GM19351 (cell line): ENCODE data around the gene PTPN5.
A peak's percentile ranks its signal among the peaks of the same experiment; 100 is the strongest.

Experiments used
- ATAC-seq: cut with Tn5 transposase; IDR thresholded peaks from one replicate; pipeline ENCODE4 v1.9.1; 2021; ENCODE audit warnings: mild to moderate bottlenecking, moderate library complexity; ENCODE audit not compliant: unreplicated experiment

Gene PTPN5

DNA sequence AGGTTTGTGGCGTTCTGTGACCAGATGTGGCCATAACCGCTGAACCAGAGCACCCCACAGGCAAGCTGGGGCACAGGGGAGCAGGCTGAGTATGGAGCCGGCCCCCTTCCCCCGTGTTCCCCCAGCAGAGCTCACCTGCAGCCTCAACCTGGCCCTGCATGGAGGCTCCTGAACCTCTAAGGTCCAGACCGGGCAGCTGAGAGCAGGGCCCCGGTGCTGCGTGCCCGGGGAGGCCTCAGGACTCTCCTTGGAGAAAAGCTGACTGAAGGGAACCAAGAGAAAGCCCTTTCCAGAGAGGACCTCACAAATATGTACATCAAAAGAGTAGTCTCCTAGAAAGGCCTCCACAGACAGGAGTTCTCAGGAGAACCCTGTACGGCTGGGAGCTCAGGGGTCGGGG, 48.2 kb downstream of the PTPN5 start:
- no peak for ATAC-seq

DNA sequence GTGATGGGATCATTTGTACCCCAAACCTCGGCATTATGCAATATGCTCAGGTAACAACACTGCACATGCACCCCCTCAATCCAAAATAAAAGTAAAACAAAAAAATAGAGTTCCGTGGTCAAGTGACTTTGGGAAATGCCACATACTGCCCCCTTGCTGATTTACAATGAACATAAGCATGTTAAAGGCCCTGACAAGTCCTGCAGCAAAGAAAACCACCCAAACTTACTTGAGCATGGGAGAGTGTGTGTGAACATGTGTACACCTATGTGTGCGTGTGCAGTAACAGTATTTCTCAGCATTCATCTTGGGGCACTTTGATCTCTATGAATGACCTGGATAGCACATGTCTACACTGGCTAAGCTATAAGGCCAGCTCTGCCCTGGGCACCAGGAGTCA, 49.8 kb downstream of the PTPN5 start:
- no peak for ATAC-seq

DNA sequence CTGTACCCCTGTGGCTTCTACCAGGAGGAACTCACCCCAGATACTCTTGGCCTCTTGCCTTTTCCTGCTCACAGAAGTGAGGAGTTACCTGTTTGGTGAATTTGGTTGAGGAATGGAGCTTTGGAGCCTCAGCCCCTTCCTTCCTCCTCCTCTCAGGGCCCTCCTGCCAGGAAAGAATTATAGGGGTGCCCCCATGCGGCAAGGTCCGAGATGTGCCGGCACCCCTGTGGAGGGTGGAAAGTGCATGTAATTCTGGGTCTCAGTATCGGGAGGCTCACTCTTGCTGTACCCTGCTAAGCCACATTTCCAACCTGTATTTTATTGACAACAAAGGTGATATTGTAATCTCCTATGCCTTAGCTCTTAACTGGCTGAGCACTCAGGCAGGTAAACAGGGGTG, 51.9 kb downstream of the PTPN5 start:
- ATAC-seq: no peak

DNA sequence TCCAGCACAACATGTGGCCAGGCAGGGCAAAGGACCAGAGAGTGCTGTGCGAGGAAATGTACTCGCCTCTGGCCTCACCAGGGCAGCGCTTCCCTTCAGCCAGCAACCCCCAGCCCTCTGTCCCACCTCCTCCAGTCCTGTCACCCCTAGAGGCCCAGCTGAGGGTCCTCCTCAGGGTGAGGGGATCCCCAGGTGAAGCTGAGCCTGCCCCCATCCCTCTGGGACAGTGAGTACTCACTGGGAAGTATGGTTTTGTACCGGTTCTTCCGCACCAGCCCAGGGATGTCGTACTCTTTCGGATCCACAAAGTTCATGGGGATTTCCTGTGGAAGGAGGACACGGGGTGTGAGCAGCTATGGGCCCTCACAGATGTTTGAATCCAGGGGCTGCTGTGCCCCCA, 54.0 kb downstream of the PTPN5 start:
- ATAC-seq: no peak

DNA sequence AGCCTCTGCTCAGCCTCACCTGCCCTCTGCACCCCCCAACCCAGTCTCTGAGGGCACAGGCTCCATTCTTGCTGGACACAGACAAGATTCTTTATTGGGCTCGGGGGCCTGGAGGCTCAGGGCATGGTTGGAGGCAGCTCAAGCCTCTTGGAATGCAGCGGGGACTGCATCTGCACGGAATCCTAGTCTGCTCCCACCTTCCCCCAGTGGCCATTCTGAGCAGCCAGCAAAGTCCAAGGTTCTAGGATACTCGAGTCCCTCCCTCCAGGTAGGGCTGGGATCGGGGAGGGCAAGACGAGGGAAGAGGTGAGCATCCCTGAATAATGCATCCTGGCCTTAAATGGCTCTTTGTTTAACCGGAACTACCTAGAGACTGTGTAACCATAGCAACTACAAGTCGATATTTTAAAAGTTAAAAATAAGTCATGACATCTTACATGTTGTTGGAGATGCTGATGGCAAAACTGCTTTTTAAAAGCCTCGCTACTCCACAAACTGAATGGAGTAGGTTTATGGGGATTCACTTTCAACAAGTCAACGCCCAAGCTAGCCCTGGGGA, 54.9 kb downstream of the PTPN5 start:
- no peak for ATAC-seq

DNA sequence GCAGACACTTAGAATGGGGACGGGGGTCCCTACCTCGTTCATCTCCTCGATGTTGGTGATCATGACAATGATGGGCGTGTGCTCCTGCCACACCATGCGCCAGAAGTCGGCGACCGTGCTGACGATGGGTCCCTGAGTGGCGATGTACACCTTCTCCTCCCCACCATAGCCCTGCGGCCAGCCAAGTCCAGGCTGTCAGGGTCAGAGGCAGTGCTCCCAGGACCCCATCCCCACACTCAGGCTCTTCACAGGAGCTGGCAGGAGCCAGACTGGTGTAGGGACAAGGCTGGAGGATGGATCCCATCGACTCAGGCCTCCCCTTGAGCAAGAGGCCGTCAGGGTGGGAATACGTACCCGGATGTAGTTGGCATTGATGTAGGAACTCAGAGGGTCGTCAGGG, 58.4 kb downstream of the PTPN5 start:
- ATAC-seq: no peak

DNA sequence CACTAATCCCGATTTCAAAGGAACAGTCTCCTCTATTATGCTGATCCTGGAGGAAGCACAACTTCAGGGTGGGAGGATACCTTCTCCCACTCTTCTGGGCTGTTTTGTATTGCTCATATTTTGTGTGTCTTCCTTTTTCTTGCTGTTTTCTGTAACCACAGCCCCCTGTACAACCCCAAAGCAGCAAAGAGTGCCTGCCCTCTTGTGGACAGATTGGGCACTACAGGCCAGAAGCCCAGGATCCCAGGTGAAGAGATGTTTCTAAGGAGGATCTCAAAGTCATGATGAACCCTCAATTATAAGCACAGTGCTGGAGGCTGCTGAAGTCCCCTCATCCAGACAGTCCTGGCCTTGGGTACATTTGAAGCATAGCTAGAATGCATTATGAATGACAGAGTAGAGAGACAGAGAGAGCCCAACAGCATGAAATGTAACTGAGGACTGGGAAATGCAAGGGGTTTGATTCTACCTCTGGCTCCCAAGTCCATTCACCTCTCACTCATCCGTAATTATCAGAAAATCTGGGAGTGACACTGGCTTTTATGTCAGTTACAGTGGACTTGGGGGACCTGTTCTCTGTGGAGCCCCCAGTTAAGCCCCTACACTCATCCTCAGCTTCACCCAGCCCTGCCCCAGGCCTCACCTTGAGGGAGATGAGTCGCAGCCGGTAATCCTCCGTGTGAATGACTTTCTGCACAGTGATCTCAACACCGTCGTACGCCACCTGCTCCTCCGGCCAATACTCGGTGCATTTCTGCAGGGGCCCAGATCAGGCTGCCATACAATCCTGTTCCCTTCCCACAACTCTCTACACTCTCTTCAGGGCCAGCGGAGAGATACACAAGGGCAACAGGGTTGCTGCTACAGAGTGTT, 59.4 kb downstream of the PTPN5 start:
- peak; percentile 70 for ATAC-seq

DNA sequence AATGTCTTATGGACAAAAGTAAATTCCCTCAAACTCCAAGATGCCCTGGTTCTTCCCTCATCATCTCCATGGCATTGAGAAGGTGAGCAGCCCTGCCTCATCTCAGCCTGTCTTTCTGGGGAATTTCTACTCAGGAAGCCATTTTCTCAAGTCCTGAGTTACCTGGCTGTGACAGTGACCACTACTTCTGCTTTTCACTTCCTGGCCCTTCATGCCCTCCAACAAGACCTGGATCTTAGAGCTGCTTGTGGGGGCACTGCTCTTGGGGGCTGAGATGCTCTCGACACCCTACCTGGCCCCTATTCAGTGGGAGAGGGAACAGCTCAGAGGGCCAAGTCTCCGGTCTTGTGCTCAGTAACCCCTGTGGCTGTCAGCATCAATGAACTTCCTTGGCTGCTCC, 60.2 kb downstream of the PTPN5 start:
- ATAC-seq: peak; percentile 35

DNA sequence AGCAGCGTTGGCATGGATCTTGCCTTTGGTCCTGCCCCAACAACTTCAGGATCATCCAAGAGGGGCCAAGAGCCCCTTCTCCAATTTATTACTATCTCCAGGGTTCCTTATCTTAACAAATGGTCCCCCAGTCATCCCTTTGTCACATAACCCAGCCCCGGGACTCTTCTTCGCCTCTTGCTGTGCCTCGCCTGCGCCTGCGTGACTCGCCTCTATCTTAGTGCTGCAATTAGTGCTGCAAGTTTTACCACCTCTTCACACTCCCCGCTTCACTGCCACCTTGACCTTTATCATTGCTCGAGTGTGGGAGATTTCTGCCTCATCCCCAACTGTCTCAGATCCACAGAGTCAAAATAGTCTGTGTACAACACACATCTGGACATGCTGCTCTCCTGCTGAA, 61.6 kb downstream of the PTPN5 start:
- ATAC-seq: no peak

DNA sequence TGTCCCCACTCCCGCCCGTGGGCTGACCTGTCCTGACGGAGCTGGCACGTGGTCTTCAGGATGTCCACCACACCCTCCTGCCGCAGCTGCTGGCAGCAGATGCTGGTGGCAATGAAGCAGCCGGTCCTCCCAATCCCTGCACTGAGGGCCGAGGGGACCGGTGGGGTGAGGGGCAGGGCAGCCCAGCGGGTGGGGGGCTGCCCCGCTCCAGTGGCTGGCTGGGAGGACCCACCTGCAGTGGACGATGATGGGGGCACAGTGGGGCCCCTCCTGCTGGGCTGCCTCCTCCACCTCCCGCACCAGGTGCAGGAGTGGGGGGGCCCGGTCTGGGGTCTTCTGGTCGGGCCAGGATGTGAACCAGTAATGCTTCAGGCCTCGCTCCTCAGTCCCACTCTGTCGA, 62.2 kb downstream of the PTPN5 start:
- ATAC-seq: no peak

DNA sequence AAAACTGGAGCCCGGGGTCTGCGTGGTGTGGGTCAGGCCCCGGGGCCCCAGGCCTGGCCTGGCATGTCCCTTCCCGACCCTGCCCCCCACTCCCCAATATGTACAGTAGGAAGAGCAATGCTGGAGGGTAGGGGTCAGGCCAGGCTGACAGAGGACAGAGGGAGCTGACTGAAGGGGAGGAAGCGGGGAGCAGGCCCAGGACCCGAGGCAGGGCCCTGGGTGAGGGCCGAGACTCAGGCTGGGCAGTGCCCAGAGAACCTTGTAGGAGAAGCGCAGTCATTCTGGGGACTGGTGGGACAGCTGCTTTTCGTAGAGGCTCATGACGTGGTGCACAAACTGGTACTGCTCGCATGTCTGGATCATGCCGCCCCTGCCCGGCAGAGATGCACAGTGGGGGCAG, 62.9 kb downstream of the PTPN5 start:
- no peak for ATAC-seq

DNA sequence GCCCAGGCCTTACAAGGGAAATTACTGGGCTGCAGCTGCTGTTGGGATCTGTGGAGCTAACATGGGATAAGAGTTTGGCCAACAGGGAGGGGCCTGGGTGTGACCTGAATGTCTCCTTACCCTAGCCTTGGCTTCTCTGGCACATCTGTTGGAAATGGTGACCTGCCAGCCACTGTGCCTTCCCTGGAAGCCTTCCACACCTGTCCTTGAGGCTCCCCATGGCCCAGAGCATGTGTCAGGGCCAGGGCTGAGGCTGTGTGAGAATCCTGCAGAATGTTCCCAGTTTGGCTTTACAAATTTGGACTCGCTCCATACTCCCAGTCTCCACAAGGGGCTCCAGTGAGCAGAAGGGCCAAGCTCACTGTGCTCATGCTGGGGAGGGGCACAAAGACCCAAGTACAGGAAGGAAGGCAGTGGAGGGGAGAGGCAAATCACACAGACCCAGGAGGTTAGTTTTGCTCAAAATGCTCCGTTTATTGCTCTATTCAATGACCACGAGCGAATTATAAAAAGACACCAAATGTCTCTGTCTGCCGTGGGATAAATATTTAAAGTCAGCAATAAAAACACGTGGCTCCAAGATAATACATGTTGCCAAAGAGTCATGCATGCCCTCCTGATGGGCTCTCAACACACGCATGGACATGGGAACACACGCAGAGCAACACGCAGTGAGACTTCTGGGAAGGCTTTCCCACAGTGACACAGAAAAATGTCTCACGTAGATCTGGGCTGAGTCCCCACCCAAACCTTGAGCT, 63.9 kb downstream of the PTPN5 start:
- ATAC-seq: peak; percentile 54

DNA sequence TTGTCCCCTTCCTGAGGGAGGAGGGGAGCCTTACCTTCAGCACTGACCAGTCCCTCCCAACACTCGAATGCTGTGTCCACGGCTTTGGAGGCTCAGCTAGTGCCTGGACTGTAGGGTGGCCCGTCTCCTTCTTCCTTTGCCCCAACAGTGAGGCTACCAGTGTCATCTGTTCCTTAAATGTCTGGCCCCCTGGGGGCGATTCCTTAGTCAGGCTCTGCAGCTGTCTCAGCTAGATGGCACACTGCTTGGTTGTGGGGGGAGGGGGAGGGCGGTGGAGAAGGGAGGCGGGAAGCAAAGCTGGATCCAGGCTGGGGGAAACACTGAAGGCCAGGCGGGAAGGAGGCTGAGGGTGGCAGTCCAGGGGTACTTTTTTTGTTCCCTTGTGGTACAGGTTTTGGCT, 65.6 kb downstream of the PTPN5 start, which contains the start of gene IGSF22:
TSS of gene IGSF22 (minus strand) at position 149 of the 400 bp plus-strand sequence. CDS start 1,952 bp downstream, outside the sequence.
- no peak for ATAC-seq

DNA sequence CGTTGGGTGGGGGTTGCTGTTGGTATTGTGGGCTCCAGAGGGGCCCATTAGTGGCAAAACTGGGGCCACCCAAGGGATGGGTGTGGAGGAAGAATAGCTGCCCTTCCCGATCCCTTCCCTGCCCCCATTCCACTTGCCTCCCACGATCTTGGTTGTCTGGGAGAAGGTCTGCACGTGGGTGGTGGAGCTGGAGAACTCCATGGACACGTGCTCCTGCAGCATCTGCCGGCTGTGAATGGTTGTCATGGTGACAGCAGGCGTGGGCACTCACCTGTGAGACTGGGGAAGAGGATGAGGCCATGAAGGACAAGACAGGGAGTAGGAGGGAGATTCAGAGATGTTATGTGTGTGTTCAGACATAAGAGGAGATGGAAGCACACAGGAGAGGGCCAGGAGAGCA, 67.6 kb downstream of the PTPN5 start:
- no peak for ATAC-seq

DNA sequence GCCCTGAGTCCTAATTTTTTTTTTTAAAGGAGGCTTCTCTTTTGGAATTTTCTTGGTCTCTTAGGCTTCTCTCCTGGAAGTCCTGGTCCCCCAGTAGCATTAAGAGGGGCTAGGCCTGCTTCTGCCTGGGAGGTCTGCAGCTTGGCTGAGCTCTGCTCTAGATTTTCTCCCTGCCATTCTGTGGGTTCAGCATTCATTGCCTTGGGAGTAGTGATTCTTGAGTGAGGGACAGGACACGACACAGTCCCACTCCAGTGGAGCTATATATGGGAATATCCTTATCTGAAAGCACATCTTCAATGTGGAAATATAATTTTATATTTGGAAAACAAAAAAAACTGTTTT, 69.3 kb downstream of the PTPN5 start:
- ATAC-seq: peak; percentile 20

DNA sequence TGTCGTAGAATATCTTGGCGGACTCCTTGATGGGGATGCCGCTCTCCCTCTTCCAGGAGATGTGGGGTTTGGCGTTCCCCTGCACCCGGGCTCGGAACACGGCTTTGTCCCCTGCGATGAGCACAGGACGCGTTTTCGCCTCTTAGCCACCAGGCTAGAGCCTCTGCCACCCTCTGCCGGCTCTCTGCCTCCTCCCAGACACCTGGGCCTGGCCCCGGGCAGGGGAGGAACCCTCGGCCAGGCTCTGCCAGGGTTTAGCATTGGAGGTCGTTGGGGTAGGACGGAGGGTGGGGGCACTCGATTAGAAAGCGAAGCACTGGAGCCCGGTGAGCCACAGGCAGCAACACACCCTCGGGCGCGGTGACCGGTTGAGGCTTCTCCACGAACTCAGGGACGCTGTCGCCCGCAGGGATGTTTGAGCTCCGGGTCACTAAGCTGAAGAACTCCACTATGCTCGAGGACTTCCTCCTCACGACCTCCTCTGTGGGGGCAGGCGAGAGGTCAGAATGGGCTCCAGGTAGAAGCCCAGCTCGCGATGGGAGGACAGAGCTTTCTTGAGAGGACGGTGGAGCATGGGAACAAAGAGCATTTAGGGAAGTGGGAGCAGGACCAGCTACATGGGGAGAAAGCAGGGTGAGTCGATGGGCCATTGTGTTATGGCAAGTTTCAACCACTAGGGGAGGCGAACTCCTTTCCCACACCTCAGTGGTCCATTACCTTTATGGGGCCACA, 69.9 kb downstream of the PTPN5 start:
- ATAC-seq: peak; percentile 71

DNA sequence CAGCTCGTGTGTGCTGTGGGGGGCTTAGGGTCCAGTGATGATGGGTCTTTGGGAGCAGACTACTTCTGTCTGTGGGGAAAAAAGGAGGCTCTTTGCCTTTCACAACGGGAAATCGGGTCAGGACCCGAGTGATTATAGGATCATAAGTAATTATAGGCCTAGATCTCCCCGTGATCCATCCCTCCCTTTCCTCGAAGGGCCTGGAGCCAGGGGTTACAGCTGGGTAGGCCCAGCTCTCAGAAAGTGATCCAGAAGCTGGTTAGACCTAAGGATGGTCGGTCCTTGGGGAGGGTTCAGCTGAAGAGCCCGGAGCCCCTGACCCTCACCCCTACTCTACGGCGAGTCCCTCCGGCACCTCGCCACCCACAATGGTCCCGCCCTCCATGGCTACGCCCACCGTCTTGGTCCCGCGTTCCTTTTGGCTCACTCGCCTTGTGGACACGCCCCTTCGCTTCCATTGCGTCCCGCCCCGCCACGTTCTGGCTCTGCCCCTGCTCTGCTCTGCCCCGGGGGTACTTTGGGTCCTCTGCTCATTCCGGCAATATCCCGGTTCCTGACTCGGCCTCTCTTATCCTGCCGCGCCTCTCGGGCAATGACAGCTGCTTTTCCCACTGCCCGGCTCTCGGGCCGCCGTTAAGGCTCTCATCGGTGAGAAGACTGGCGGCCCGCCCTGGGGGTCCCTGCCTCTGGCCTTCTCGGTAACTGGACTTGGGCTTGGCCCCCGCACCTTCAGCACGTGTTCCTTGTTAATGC, 70.6 kb downstream of the PTPN5 start:
- ATAC-seq: peak; percentile 78

DNA sequence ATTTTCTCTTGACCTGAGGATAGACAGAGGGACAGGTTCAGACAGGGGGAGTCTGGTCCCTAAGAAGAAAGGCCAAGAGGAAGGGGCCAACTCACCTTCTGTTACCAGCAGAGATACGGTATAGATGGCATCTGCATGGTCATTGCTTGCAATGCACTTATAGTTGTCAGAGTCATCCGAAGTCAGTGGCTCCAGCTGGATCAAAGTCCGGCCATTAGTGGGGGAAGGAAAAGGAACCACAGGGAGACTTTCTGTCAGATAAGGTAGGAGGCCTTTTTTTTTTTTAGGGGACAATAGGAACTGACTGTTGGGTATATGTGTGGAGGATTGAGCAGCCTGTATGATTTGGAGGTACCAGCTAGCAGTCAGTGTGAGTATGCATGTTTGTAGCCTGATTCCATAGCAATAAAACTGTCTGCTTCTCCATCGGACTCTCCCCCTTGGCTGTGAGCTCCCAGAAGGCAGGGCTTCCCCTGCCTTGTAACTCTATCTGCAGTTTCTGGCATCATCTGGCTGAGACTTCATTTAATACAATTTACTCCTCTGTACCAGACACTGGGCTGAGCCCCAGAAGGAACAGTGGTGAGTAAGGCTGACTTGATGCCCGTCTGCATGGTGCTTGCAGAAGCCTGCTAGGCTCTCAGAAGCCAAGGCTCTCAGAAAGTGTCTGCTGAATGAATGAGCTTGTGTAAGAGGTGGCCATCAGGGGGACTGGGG, 71.3 kb downstream of the PTPN5 start:
- no peak for ATAC-seq

DNA sequence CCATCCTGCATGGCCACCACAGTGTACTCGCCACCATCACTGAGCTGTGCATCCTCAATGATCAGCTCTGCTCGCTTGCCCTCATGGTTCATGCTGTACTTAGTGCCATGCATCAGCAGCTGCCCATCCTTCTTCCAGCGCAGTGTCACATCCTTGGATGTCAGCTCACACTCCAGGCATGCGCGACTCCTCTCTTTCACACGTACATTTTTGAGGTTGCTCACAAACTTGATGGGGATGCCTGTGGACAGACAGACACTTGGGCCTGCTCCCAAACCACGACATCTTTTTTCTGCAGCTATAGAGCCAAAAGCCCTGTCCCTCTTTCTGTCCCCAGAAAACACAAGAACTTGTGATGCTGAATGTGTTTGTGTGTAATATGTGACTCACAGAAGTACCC, 76.1 kb downstream of the PTPN5 start:
- ATAC-seq: no peak

DNA sequence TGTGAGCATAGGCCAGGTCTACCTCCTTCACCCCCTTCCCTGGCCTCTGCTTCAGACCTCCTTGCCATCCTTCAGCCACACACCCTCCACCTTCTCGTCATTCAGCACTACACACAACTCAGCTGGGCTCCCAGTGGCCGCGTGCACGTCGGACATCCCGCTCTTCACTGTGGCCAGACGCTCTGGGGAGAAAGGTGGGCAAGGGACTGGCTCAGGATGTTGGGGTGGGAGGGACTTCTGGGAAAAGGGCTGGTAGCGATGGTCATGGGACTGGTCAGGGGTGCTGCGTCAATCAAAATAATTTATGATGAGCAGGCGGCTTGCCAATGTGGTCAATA, 77.2 kb downstream of the PTPN5 start:
- ATAC-seq: no peak
